NT2/D1 (cell line): ENCODE data around the gene MCF2L.

Experiments used
- DNase-seq: peaks from one replicate; pipeline ENCODE4 v3.0.0-alpha.2; 2011; ENCODE audit warnings: low read depth, low spot score
- H3K27me3 ChIP-seq: 2 replicates; pipeline ENCODE4 v1.6.0; 2011; ENCODE audit warnings: mild to moderate bottlenecking; ENCODE audit not compliant: insufficient read length, insufficient read depth
- H3K36me3 ChIP-seq: 2 replicates; pipeline ENCODE4 v1.6.1; 2011; ENCODE audit warnings: mild to moderate bottlenecking, low read length, mixed read lengths; ENCODE audit not compliant: insufficient read depth, insufficient read length
- H3K4me1 ChIP-seq: 2 replicates; pipeline ENCODE4 v1.5.1; 2011; ENCODE audit not compliant: insufficient read depth, insufficient read length
- H3K4me3 ChIP-seq: 2 replicates; pipeline ENCODE4 v1.5.1; 2011; ENCODE audit warnings: low read depth; ENCODE audit not compliant: insufficient read length
- H3K9ac ChIP-seq: 2 replicates; pipeline ENCODE4 v1.6.0; 2011; ENCODE audit warnings: low read depth; ENCODE audit not compliant: insufficient read length
- H3K9me3 ChIP-seq: 2 replicates; pipeline ENCODE4 v1.5.1; 2011; ENCODE audit warnings: mild to moderate bottlenecking, low read length; ENCODE audit not compliant: insufficient read depth
- SUZ12 ChIP-seq: IDR thresholded peaks from 2 replicates; pipeline ENCODE4 v1.6.1; 2011; ENCODE audit not compliant: insufficient read length, insufficient read depth; ENCODE audit errors: extremely low read depth
- YY1 ChIP-seq: IDR thresholded peaks from 2 replicates; pipeline ENCODE4 v1.6.1; 2011; ENCODE audit not compliant: insufficient read length, insufficient read depth
- ZNF274 ChIP-seq: IDR thresholded peaks from 2 replicates; pipeline ENCODE4 v1.6.1; 2011; ENCODE audit warnings: mild to moderate bottlenecking, low read depth, low read length

The MCF2L gene

GRCh38 chr13:113083022-113083373 lies 114.0 kb downstream of the MCF2L start:
- no peak for DNase-seq
- H3K9ac ChIP-seq, result no peak overlapping the region
- no peak overlapping the region for H3K4me3 ChIP-seq
- H3K4me1 ChIP-seq, result peaks cover 4% of the 10 kb centered on the region
- no peaks in the 10 kb centered on the region for H3K9me3 ChIP-seq
- H3K36me3 ChIP-seq, result no peaks in the 10 kb centered on the region
- no peaks in the 10 kb centered on the region for H3K27me3 ChIP-seq
- TF ChIP-seq SUZ12 (no peak), YY1 (no peak), ZNF274 (no peak)

GRCh38 chr13:113083402-113084061 lies 114.5 kb downstream of the MCF2L start:
- Histone ChIP-seq H3K4me1 (peaks cover 4% of the 10 kb centered on the region), H3K9me3 (no peaks in the 10 kb centered on the region), H3K36me3 (no peaks in the 10 kb centered on the region), H3K27me3 (no peaks in the 10 kb centered on the region), H3K9ac (no peak overlapping the region), H3K4me3 (no peak overlapping the region)
- no peak for TF ChIP-seq YY1
- TF ChIP-seq ZNF274, result no peak
- no peak for TF ChIP-seq SUZ12
- no peak for DNase-seq

- Histone ChIP-seq H3K9me3 (no peaks in the 10 kb centered on the region), H3K9ac (no peak overlapping the region), H3K4me3 (no peak overlapping the region), H3K27me3 (no peaks in the 10 kb centered on the region), H3K36me3 (no peaks in the 10 kb centered on the region), H3K4me1 (peaks cover 4% of the 10 kb centered on the region)
- DNase-seq, result no peak
- TF ChIP-seq YY1 (no peak), ZNF274 (no peak), SUZ12 (no peak)
Observed at GRCh38 chr13:113084094-113084942, 115.3 kb downstream of the MCF2L start.

- no peak for DNase-seq
- TF ChIP-seq YY1, result no peak
- TF ChIP-seq ZNF274, result no peak
- TF ChIP-seq SUZ12, result no peak
- Histone ChIP-seq H3K4me1 (peaks cover 10% of the 10 kb centered on the region), H3K36me3 (no peaks in the 10 kb centered on the region), H3K27me3 (no peaks in the 10 kb centered on the region), H3K9ac (no peak overlapping the region), H3K4me3 (no peak overlapping the region), H3K9me3 (no peaks in the 10 kb centered on the region)
Observed at GRCh38 chr13:113084943-113085540, 116.0 kb downstream of the MCF2L start.

GRCh38 chr13:113086031-113086750 lies 117.2 kb downstream of the MCF2L start:
- Histone ChIP-seq H3K9ac (no peak overlapping the region), H3K4me3 (no peak overlapping the region), H3K27me3 (no peaks in the 10 kb centered on the region), H3K4me1 (peaks cover 10% of the 10 kb centered on the region), H3K9me3 (no peaks in the 10 kb centered on the region), H3K36me3 (no peaks in the 10 kb centered on the region)
- no peak for TF ChIP-seq SUZ12
- no peak for TF ChIP-seq ZNF274
- TF ChIP-seq YY1, result no peak
- no peak for DNase-seq

- H3K4me3 ChIP-seq, result no peak overlapping the region
- H3K9me3 ChIP-seq, result no peaks in the 10 kb centered on the region
- H3K9ac ChIP-seq, result no peak overlapping the region
- no peak for TF ChIP-seq ZNF274
- no peak for TF ChIP-seq YY1
- no peak for TF ChIP-seq SUZ12
- no peaks in the 10 kb centered on the region for H3K27me3 ChIP-seq
- peaks cover 10% of the 10 kb centered on the region for H3K4me1 ChIP-seq
- no peak for DNase-seq
- H3K36me3 ChIP-seq, result no peaks in the 10 kb centered on the region
Observed at GRCh38 chr13:113086991-113087922, 118.2 kb downstream of the MCF2L start.
